ENCODE measurements around the gene ARHGAP18. TPM values are rescaled to one million over a fixed set of nuclear protein-coding genes. Genes with fewer than 3 reads are reported as not detected.

Gene ARHGAP18
- total and polyA plus RNA-seq, 4 experiments from 2014 or later = 2.3 to 4.6 (median 4.0) TPM

- H3K4me3 Mint-ChIP-seq = no peak overlapping the region
Observed at GRCh38 chr6:129567374-129567773, 142.6 kb downstream of the ARHGAP18 start.

GRCh38 chr6:129565811-129566210, 144.2 kb downstream of the ARHGAP18 start:
- ChIA-PET POLR2A (ENCODE audit: partially characterized antibody) (no interaction called here), CTCF (ENCODE audit: partially characterized antibody) (interaction anchor here (0.9 to 1.8 kb wide), 6 partner anchors 9 to 67 kb away, joined by 3 to 5 read pairs (median 4); no protein-coding TSS in a partner anchor)
- Mint-ChIP-seq H3K27ac (no peak overlapping the region), H3K36me3 (peaks cover 0 to 8% of the 10 kb centered on the region in 2 donors), H3K9me3 (peaks cover 0 to 6% (median 1%) of the 10 kb centered on the region in 8 donors), H3K4me3 (no peak overlapping the region), H3K27me3 (no peaks in the 10 kb centered on the region), H3K4me1 (no peaks in the 10 kb centered on the region)
- intact Hi-C loops (cut with micrococcal nuclease) = no loop called here
- H3K4me3 ChIP-seq (ENCODE audit: low read length in 2 of 2) = no peak overlapping the region
- H3K4me1 ChIP-seq (ENCODE audit: insufficient read depth, low read length) = no peaks in the 10 kb centered on the region
- H3K27me3 ChIP-seq (ENCODE audit: insufficient read depth, low read length) = no peaks in the 10 kb centered on the region
- H3K9me3 ChIP-seq (ENCODE audit: control insufficient read depth in 1 of 2, low read length in 2 of 2) = no peaks in the 10 kb centered on the region
- no peak overlapping the region for H3K27ac ChIP-seq (ENCODE audit: low read depth, low read length)
- DNase-seq = no peak
- no peaks in the 10 kb centered on the region for H3K36me3 ChIP-seq (ENCODE audit: insufficient read depth, low read length)

More at GRCh38 chr6:129567374-129567773, 142.6 kb downstream of the ARHGAP18 start:
- ChIA-PET POLR2A (ENCODE audit: partially characterized antibody) (no interaction called here), CTCF (ENCODE audit: partially characterized antibody) (interaction anchor here (1.2 kb wide), 1 partner anchor 70 kb away, joined by 3 read pairs; no protein-coding TSS in a partner anchor)
- peak in 1 of 5 donors; percentile 2 for DNase-seq
- intact Hi-C loops (cut with micrococcal nuclease) = no loop called here
- Histone ChIP-seq H3K4me3 (ENCODE audit: low read length in 2 of 2) (no peak overlapping the region), H3K9me3 (ENCODE audit: control insufficient read depth in 1 of 2, low read length in 2 of 2) (no peaks in the 10 kb centered on the region), H3K4me1 (ENCODE audit: insufficient read depth, low read length) (no peaks in the 10 kb centered on the region), H3K27me3 (ENCODE audit: insufficient read depth, low read length) (no peaks in the 10 kb centered on the region), H3K27ac (ENCODE audit: low read depth, low read length) (no peak overlapping the region), H3K36me3 (ENCODE audit: insufficient read depth, low read length) (no peaks in the 10 kb centered on the region)
- Mint-ChIP-seq H3K36me3 (peaks cover 3 to 23% of the 10 kb centered on the region in 2 donors), H3K4me1 (no peaks in the 10 kb centered on the region), H3K27me3 (no peaks in the 10 kb centered on the region), H3K27ac (no peak overlapping the region), H3K9me3 (peaks cover 0 to 12% (median 5%) of the 10 kb centered on the region in 8 donors)

- Histone ChIP-seq H3K27me3 (ENCODE audit: insufficient read depth, low read length) (no peaks in the 10 kb centered on the region), H3K4me3 (ENCODE audit: low read length in 2 of 2) (no peak overlapping the region), H3K4me1 (ENCODE audit: insufficient read depth, low read length) (no peaks in the 10 kb centered on the region), H3K27ac (ENCODE audit: low read depth, low read length) (no peak overlapping the region), H3K9me3 (ENCODE audit: control insufficient read depth in 1 of 2, low read length in 2 of 2) (no peaks in the 10 kb centered on the region), H3K36me3 (ENCODE audit: insufficient read depth, low read length) (no peaks in the 10 kb centered on the region)
- ChIA-PET POLR2A (ENCODE audit: partially characterized antibody) (no interaction called here), CTCF (ENCODE audit: partially characterized antibody) (interaction anchor here (0.9 to 1.8 kb wide), 6 partner anchors 10 to 66 kb away, joined by 3 to 5 read pairs (median 4); no protein-coding TSS in a partner anchor)
- Mint-ChIP-seq H3K4me3 (no peak overlapping the region), H3K9me3 (peaks cover 0 to 4% (median 0%) of the 10 kb centered on the region in 8 donors), H3K27ac (no peak overlapping the region), H3K36me3 (peaks cover 0 to 4% of the 10 kb centered on the region in 2 donors), H3K4me1 (no peaks in the 10 kb centered on the region), H3K27me3 (no peaks in the 10 kb centered on the region)
- DNase-seq = no peak
- intact Hi-C loops (cut with micrococcal nuclease) = no loop called here
Observed at GRCh38 chr6:129565366-129565765, 144.6 kb downstream of the ARHGAP18 start.

- no peaks in the 10 kb centered on the region for H3K4me1 ChIP-seq (ENCODE audit: insufficient read depth, low read length)
- Mint-ChIP-seq H3K27ac (no peak overlapping the region), H3K27me3 (no peaks in the 10 kb centered on the region), H3K4me3 (no peak overlapping the region), H3K4me1 (no peaks in the 10 kb centered on the region), H3K9me3 (peaks cover 0 to 4% (median 0%) of the 10 kb centered on the region in 8 donors), H3K36me3 (peaks cover 0 to 4% of the 10 kb centered on the region in 2 donors)
- H3K27me3 ChIP-seq (ENCODE audit: insufficient read depth, low read length) = no peaks in the 10 kb centered on the region
- ChIA-PET CTCF (ENCODE audit: partially characterized antibody) (no interaction called here), POLR2A (ENCODE audit: partially characterized antibody) (no interaction called here)
- H3K9me3 ChIP-seq (ENCODE audit: control insufficient read depth in 1 of 2, low read length in 2 of 2) = no peaks in the 10 kb centered on the region
- intact Hi-C loops (cut with micrococcal nuclease) = no loop called here
- no peaks in the 10 kb centered on the region for H3K36me3 ChIP-seq (ENCODE audit: insufficient read depth, low read length)
- no peak for DNase-seq
- no peak overlapping the region for H3K4me3 ChIP-seq (ENCODE audit: low read length in 2 of 2)
- H3K27ac ChIP-seq (ENCODE audit: low read depth, low read length) = no peak overlapping the region
Observed at GRCh38 chr6:129558248-129558647, 151.7 kb downstream of the ARHGAP18 start.

GRCh38 chr6:129555206-129555832, 154.7 kb downstream of the ARHGAP18 start:
- ChIA-PET CTCF (ENCODE audit: partially characterized antibody) (no interaction called here), POLR2A (ENCODE audit: partially characterized antibody) (no interaction called here)
- H3K9me3 Mint-ChIP-seq = peaks cover 0 to 4% (median 0%) of the 10 kb centered on the region in 8 donors
- Histone ChIP-seq H3K27ac (ENCODE audit: low read depth, low read length) (no peak overlapping the region), H3K36me3 (ENCODE audit: insufficient read depth, low read length) (no peaks in the 10 kb centered on the region), H3K27me3 (ENCODE audit: insufficient read depth, low read length) (no peaks in the 10 kb centered on the region), H3K9me3 (ENCODE audit: control insufficient read depth in 1 of 2, low read length in 2 of 2) (no peaks in the 10 kb centered on the region), H3K4me3 (ENCODE audit: low read length in 2 of 2) (no peak overlapping the region), H3K4me1 (ENCODE audit: insufficient read depth, low read length) (no peaks in the 10 kb centered on the region)
- H3K27me3 Mint-ChIP-seq = peaks cover 0 to 5% of the 10 kb centered on the region in 2 donors
- no peak overlapping the region for H3K4me3 Mint-ChIP-seq
- no peak overlapping the region for H3K27ac Mint-ChIP-seq
- H3K4me1 Mint-ChIP-seq = no peaks in the 10 kb centered on the region
- intact Hi-C loops (cut with micrococcal nuclease) = no loop called here
- peaks cover 0 to 8% of the 10 kb centered on the region in 2 donors for H3K36me3 Mint-ChIP-seq
- no peak for DNase-seq

GRCh38 chr6:129552413-129552812, 157.6 kb downstream of the ARHGAP18 start:
- POLR2A ChIA-PET (ENCODE audit: partially characterized antibody) = no interaction called here
- intact Hi-C loops (cut with micrococcal nuclease) = no loop called here
- H3K4me1 Mint-ChIP-seq = peaks cover 0 to 1% (median 0%) of the 10 kb centered on the region in 4 donors

GRCh38 chr6:129551486-129551885, 158.5 kb downstream of the ARHGAP18 start:
- intact Hi-C loops (cut with micrococcal nuclease) = no loop called here
- H3K36me3 Mint-ChIP-seq = peaks cover 0 to 8% of the 10 kb centered on the region in 2 donors
- POLR2A ChIA-PET (ENCODE audit: partially characterized antibody) = no interaction called here
- no peak overlapping the region for H3K4me3 Mint-ChIP-seq
- H3K27ac Mint-ChIP-seq = no peak overlapping the region
- no peak overlapping the region for H3K27ac ChIP-seq (ENCODE audit: low read depth, low read length)
- peaks cover 0 to 2% (median 0%) of the 10 kb centered on the region in 4 donors for H3K4me1 Mint-ChIP-seq
- no peaks in the 10 kb centered on the region for H3K9me3 ChIP-seq (ENCODE audit: control insufficient read depth in 1 of 2, low read length in 2 of 2)
- peaks cover 0 to 5% of the 10 kb centered on the region in 2 donors for H3K27me3 Mint-ChIP-seq
- no peaks in the 10 kb centered on the region for H3K9me3 Mint-ChIP-seq
- no peaks in the 10 kb centered on the region for H3K4me1 ChIP-seq (ENCODE audit: insufficient read depth, low read length)
- CTCF ChIA-PET (ENCODE audit: partially characterized antibody) = interaction anchor here (1.0 kb wide), 1 partner anchor 10 kb away, joined by 3 read pairs; no protein-coding TSS in a partner anchor
- H3K4me3 ChIP-seq (ENCODE audit: low read length in 2 of 2) = no peak overlapping the region
- no peaks in the 10 kb centered on the region for H3K36me3 ChIP-seq (ENCODE audit: insufficient read depth, low read length)
- DNase-seq = no peak
- H3K27me3 ChIP-seq (ENCODE audit: insufficient read depth, low read length) = no peaks in the 10 kb centered on the region

More at GRCh38 chr6:129552413-129552812, 157.6 kb downstream of the ARHGAP18 start:
- Mint-ChIP-seq H3K9me3 (no peaks in the 10 kb centered on the region), H3K27me3 (peaks cover 0 to 5% of the 10 kb centered on the region in 2 donors), H3K4me3 (no peak overlapping the region), H3K36me3 (peaks cover 0 to 8% of the 10 kb centered on the region in 2 donors), H3K27ac (no peak overlapping the region)
- DNase-seq = no peak
- H3K27ac ChIP-seq (ENCODE audit: low read depth, low read length) = no peak overlapping the region
- H3K27me3 ChIP-seq (ENCODE audit: insufficient read depth, low read length) = no peaks in the 10 kb centered on the region
- H3K9me3 ChIP-seq (ENCODE audit: control insufficient read depth in 1 of 2, low read length in 2 of 2) = no peaks in the 10 kb centered on the region
- no peaks in the 10 kb centered on the region for H3K36me3 ChIP-seq (ENCODE audit: insufficient read depth, low read length)
- H3K4me3 ChIP-seq (ENCODE audit: low read length in 2 of 2) = no peak overlapping the region
- no peaks in the 10 kb centered on the region for H3K4me1 ChIP-seq (ENCODE audit: insufficient read depth, low read length)
- CTCF ChIA-PET (ENCODE audit: partially characterized antibody) = no interaction called here

All from CD4-positive, alpha-beta memory T cell (primary cell).